ENCODE measurements around the gene POLE3. TPM values are rescaled to one million over a fixed set of nuclear protein-coding genes. Genes with fewer than 3 reads are reported as not detected.
"Not testable (repeated sequence)": the region's sequence is repeated elsewhere in the genome, so short reads cannot be mapped to it uniquely, and the experiment has no call there.

The POLE3 gene, protein sequence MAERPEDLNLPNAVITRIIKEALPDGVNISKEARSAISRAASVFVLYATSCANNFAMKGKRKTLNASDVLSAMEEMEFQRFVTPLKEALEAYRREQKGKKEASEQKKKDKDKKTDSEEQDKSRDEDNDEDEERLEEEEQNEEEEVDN
- 85.0 and 86.4 TPM in 2 replicates for total RNA-seq

DNA sequence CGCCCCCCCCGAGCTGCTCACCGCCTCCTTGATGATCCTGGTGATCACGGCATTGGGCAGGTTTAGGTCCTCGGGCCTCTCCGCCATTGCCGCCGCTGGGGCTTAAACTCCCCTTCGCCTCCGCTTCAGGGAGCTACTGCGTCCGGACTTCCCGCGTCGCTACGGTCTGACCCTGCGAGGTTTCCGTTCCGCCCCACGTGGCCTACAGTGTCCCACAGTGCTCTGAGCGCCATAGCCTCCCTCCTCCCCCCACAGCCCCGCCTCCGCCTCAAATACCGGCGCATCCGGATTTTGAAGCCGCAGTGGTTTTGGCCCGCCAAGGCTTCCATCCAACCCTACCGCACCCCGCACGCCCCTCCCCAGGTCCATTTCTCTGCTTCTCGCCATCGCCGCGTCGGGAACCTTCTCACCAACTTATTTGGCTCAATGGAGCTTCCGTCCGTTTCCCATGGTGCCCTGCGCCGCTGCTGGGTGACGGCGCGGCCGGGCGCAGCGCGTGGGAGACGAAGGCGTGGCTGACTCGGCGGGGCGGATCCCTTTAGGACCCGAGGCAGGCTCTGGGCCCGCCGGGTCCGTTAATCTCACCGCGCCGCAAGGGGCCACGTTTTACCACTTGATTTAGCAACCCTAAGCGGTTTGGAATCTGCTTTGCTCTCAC is at the start of gene POLE3, which contains the start of gene C9orf43:
Gene POLE3, minus strand, starts transcription at position 469 of the 658 bp plus-strand sequence. Its CDS starts 382 bp downstream, at position 87.
Gene C9orf43, plus strand, starts transcription at position 541 of the 658 bp plus-strand sequence. CDS start 2,747 bp downstream, outside the sequence.
- intact Hi-C loops (cut with micrococcal nuclease), result loop anchor here (1.0 to 10.0 kb wide), 10 partner anchors 9 to 1174 kb away; partner anchors contain the start of genes ALAD, ATP6V1G1, CDC26 and FKBP15

DNA sequence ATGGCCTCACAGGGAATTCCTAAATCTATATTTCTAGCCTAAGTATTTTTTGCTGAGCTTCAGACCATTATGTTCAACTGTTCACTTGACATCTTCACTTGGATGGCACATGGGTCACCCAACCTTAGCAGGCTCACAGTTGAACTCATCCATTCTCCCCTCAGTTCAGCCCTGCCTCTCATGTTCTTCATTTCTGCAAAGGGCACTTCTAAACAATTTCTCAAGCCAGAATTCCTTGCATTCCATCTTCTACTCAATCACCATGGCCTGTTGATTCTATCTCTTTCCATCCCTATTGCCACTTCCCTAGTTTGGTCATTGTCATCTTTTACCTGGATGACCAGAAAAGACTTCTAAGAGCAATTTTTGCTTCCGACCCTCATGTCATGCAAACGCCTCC is 45.8 kb upstream of the POLE3 start:
- intact Hi-C loops (cut with micrococcal nuclease), result no loop called here

DNA sequence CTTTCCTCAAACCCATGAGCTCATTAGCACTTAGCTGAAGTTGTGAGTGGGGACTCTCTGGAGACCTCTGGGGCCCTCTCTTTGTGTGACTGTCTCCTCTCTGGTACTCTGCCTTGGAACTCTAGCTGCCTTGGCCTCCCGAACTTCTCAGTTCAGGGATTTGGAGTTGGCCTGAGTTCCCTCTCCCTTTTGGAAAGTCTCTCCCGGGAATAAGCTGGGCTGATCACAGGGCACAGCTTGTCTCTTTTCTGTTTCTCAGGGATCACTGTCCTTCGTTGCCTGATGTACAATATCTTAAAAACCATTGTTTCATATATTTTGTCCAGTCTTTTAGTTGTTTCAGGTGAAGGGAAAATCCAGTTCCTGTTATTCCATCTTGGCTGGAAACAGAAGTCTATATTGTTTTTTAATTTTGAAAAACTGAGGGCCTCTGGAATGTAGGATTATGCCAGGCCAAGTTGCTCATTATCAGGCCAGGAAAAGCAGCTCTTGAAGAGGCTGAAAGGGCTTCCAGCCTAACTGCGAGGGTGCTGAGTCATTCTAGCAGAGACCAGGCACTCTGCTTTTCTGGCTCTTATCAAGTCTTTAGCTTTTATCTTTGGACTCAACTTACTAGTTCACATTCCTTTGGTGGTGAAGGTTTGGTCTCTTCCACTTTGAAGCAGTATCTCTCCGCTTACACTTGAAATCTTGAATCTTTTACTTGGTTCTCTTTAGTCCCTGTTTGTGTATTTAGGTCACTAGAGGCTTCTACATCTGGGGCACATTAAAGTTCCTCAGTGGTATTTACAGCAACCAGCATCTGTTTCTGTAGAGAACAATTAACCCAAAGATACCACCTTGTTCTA is 44.7 kb upstream of the POLE3 start:
- intact Hi-C loops (cut with micrococcal nuclease), result no loop called here

DNA sequence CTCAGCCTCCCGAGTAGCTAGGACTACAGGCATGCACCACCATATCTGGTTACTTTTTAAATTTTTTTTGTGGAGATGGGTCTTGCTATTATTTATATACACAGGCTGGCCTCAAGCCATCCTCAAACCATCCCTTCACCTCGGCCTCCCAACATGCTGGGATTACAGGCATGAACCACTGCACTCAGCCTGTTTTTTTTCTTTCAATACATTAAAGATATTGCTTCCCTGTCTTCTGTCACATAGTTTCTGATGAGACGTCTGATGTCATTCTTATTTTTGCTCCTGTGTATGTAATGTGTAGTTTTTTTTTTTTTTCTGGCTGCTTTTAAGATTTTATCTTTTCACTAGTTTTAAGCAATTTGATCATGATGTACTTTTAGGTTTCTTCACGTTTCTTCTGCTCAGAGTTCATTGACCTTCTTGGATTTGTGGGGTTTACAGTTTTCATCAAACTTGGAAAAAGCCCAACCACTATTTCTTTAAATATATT is 41.7 kb upstream of the POLE3 start:
- intact Hi-C loops (cut with micrococcal nuclease), result no loop called here

DNA sequence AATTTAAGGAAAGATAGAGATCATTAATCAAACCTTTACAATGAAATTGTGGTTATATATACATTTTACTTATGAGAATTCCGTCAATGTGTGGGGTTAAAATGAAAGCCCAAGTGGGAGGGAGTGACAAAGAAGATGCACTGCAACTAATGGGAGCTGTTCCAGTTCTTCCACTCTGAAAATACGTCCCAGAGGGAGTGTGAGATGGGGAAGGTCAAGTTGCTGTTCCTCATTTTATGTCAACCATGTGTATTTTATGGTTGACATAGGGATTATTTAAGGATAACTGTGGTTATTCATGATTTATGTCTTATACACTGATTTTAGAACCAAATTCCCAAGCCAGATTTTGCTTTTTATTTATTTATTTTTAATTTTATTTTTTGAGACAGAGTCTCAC is 38.9 kb upstream of the POLE3 start:
- intact Hi-C loops (cut with micrococcal nuclease), result no loop called here

DNA sequence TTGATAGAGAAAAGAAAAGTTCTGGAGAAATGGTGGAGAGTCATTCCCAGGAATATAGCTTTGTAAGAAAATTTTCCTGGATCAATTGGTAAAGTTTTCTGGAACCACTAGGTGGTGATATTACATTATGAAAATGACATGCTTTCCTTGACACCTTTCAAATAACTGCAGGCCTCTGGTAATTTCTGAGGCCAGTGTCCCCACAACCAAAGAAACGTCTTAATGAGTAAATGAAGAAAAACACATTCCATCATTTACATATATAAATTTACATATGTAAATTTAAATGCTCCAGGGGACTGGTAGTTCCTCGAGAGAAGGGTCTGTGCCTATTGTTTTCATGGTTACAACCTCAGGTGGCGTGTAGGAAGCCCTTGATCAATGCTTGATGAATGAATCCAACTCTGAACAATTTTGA is 35.9 kb upstream of the POLE3 start:
- intact Hi-C loops (cut with micrococcal nuclease), result loop anchor here (2.0 kb wide), 2 partner anchors 136 to 144 kb away; no protein-coding TSS in a partner anchor

DNA sequence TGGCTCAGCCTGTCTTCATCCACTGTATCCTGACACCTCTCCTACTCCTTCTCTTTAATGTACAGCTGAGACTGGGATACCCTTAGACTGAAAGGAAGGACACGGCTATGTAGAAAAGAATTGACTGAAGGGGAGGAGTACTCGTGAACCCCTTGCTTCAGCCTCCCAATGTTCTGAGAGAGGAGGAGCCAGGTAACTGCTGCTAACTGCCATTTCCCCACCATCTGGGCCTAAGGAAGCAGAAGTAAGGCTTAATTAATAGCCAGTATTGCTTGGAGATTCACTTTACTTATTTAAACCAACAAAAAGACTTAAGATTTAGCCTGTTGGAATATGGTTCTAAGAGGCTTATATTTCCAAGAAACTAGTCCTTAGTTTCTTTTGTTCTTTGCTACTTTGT is 34.3 kb upstream of the POLE3 start:
- intact Hi-C loops (cut with micrococcal nuclease), result no loop called here

DNA sequence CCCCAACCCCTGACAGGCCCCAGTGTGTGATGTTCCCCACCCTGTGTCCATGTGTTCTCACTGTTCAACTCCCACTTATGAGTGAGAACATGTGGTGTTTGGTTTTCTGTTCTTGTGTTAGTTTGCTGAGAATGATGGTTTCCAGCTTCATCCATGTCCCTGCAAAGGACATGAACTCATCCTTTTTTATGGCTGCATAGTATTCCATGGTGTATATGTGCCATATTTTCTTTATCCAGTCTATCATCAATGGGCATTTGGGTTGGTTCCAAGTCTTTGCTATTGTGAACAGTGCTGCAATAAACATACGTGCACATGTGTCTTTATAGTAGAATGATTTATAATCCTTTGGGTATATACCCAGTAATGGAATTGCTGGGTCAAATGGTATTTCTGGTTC is 27.2 kb upstream of the POLE3 start:
- intact Hi-C loops (cut with micrococcal nuclease), result not testable (repeated sequence)

DNA sequence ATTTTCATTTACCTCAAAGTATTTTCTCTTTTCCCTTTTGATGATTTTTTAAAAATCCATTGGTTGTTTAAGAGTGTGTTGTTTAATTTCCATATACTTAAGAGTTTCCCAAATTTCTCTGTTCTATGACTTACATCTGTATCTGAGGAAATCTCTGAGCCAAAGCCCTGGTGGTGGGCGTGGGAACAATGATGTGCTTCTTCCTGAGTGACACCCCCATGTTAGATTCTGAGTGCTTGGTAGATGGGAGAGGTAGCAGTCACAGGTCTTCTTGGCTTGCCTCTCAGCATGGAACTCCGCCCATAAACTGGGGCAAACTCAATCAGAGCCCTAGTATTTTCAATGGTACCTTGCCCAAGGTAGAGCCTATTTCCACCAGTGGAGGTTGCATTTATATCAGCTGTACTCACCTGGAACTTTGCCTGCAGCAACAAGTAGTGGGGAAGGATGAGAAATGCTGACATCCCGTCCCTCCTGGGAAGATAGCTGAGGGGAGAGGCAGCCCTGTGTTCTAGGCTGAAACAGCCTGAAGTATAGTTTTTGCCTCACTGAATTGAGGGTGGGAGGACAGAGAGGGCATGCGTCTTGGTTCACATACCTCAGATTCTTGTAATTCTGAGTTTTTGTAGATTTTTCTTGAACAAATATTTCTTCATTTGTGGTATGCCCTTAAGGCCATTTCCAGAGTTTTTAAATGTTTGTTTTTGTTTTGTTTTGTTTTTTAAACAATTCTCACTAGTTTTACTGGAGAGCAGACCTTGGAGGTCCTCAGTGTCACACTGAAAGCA is 26.4 kb upstream of the POLE3 start:
- intact Hi-C loops (cut with micrococcal nuclease), result no loop called here

DNA sequence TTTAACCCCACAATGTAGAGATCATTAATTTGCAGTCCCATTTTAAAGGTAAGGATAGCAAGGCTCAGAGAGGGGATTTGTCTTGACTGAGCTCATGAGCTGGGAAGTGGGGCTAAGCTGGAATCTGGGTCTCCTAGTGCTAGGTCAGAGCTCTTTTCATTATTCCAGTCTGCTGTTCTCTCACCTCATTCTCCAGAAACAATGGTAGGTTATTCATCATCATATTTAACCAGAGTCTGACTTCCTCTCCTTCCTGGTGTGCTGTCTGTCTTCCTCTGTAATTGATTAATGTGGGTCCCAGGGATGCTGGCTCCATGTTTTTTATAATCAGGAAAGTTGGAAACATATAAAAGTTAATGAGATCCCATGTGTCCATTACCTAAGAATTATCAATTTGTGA is 20.7 kb upstream of the POLE3 start:
- intact Hi-C loops (cut with micrococcal nuclease), result no loop called here

DNA sequence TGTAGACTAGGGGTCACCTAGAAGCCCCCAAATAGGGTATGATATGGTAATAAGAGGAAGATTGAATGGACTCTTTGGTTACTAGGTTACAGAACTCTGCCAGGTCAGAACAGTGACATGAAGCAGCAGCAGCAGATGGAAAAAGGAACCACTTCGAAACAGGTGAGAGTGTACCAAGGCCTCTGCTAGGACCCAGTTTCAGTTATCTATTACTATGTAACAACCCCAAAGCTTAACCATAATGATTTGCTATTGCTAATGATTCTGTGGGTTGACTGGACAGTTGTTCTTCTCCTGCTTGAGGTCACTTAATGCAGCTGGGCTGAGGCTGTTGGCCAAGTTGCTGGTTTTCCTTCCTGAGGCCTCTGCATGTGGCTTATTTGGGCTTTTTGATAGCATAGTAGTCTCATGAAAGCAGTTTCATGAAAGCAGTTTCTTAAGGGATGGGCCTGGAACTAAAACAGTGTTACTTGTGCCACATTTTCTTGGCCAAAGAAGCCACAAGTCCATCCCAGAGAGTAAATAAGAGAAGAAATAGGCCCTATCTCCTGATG is 17.7 kb upstream of the POLE3 start:
- intact Hi-C loops (cut with micrococcal nuclease), result no loop called here

DNA sequence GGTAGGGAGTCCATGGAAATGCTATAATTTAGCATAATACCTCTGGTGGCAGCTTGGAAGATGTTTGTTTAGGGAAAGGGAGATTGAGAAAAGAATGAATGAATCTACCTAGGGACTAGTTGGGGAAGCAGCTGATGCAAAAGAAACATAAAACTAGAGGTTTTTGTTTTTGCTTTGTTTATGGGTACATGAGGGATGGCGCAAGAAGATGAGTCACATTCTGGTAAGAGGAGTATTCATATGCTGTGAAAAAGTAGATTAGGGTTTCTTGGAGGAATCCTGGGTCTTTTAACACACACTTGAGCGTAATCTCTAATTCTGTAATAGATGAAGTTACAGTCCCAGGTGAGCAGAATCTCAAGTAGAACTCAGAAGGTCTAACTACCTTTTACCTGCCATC is 17.2 kb upstream of the POLE3 start:
- intact Hi-C loops (cut with micrococcal nuclease), result no loop called here

DNA sequence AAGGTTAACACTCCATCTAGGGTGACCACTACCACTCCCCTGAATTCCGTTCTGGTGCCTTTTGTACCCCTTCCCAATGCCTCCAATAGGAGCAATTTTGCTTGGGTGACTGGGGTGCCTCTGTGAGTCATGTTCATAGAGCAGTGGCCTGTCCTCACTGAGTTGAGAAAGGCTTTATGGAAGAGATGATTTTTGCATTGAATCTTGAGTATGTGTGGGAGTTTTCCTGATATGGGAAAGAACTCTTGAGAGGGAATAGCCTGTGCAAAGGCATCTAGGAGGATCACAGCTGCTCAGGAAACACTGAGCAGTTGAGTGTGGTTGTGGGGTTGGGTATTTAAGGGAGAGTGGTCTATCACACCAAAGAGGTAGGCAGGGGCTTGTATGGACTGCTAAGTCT is 16.2 kb upstream of the POLE3 start:
- intact Hi-C loops (cut with micrococcal nuclease), result no loop called here

DNA sequence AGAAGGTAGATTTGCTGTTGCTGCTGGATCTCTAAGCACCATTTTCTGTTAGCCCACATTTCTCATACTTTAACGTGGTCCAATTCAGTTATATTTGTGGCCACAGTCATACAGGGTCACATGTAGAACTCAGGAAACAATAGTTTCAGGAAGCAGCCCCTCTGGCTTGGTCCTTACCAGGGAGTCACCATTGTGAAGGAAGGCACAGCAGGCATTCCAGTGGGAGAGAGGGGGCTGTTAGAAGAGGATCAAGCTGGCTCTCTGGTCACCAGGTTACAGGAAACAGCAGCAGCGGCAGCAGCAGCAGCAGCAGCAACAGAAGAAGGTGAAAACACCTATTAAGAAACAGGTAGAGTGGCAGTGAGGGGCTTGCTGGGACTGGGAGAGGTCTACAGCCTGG is 14.6 kb upstream of the POLE3 start:
- intact Hi-C loops (cut with micrococcal nuclease), result no loop called here

DNA sequence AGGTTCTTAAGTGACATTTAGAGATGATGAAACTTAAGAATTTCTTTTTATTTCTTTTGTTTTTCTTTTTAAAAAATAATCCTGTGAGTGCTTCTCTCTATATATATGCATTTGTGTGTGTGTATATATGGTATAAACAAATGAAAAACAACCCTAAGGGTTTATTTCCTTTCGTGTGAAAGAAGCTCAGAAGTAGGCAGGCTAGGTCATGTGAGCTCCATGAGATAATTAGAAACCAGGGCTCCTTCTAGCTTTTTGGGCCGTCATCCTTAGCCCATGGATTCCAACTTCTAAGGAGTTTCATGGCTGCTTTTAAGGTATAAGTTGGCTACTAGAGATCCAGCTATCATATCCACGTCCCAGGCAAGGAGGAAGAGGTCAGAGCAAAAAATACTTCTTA is 11.3 kb upstream of the POLE3 start:
- intact Hi-C loops (cut with micrococcal nuclease), result no loop called here

DNA sequence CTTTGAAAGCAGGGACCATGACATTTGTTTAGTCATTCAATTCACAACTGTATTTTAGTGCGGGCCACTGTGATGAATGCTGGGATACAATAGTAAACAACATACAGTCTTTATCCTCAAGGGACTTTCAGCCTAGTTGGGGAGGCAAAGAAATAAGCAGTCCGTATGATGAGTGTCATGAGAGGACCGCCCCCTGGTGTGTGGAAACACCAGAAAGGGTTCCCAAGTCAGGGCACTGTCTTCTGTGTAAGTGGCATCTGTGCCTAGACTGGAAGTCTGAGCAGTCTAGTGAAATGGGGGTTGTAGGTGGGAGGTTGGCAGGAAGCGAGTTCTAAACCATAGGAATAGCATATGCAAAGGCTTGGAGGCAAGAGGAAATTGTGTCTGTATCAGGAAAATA is 6.9 kb upstream of the POLE3 start:
- intact Hi-C loops (cut with micrococcal nuclease), result loop anchor here (10.0 kb wide), 1 partner anchor 1167 kb away; the partner anchor contains the start of gene ATP6V1G1

DNA sequence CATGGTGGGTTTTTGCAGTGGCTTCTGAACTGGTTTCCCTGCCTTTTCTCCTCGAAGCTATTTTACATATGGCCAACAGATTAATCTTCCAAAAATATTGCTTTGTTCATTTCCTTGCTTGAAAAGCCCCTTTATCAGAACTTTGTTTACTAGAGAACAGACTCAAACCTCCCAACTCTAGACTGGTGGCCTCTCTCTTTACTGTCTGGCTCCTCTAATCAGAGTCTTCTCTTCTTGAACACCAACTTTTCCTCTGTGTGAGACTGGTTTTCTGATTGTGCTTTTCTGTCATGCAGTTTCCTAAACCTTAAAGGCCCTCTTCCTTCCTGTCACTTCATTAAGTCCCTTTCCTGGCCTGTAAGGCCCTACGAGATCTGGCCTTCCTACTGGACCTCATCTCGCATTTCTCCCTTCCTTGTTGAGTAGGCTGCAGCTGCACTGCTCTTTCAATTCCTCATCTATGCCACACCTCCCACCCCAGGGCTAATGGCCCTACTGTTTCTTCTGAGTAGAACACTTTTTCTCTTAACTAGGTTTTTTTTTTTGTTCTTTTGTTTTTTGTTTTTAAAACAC is 5.8 kb upstream of the POLE3 start:
- intact Hi-C loops (cut with micrococcal nuclease), result loop anchor here (10.0 kb wide), 1 partner anchor 1169 kb away; the partner anchor contains the start of gene ATP6V1G1

DNA sequence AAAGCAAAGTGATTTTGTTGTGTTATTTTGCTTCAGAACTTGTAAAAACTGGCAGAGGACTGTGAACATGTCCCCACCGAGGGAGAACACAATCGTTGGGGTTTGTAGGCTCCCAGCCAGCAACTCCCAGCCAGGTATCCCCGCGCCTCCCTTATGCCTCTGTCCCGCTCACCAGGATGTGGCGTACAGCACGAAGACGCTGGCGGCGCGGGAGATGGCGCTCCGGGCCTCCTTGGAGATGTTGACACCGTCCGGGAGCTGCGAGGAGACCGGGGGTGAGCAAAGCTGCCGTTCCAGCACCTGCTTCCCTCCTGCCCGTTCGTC is 630 bp downstream of the POLE3 start:
- intact Hi-C loops (cut with micrococcal nuclease), result loop anchor here (1.0 to 10.0 kb wide), 10 partner anchors 9 to 1175 kb away; partner anchors contain the start of genes ALAD, ATP6V1G1, CDC26 and FKBP15

DNA sequence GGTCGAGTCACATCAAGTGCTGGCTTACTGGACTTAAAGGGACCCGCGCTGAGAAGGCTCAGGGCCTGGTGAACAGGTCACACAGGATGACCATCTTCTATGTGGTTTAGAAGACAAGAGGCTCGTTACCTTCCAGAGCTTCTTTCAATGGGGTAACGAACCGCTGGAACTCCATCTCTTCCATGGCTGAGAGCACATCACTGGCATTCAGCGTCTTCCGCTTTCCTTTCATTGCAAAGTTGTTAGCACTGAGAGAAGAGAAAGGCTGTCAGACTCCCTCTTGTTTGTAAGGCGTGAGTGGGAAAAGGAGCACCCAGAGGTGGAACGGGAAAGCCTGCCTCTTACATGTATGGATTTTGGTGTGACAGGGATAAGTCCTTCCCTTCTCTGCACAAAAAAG is 994 bp downstream of the POLE3 start:
- intact Hi-C loops (cut with micrococcal nuclease), result no loop called here

DNA sequence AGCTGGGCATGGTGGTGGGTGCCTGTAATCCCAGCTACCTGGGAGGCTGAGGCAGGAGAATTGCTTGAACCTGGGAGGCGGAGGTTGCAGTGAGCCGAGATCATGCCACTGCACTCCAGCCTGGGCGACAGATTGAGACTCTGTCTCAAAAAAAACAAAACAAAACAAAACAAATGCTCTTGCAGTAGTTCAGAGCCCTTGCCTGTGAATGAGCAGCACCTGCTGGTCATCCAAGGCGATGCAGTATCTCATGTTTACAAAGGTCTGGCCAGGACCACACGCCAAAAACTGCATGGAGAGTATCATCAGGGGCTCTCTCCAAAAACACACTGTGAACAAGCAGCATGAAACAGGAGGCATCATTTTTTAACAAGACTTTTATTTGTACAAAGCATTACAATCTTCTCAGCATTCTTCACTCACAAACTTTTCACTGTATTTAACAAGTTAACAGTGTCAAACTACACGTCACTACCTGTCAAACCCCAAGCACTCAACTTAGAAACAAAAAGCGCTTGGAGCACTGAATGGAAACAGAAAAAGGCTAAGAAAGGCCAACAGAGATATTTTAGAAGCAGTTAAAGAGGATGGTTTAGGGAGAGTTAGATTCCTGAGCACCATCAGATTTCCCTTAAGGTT is 3.5 kb downstream of the POLE3 start:
- intact Hi-C loops (cut with micrococcal nuclease), result loop anchor here (1.0 kb wide), 1 partner anchor 98 kb away; no protein-coding TSS in a partner anchor
